Uterine smooth muscle cell (primary cell): Measurements from ENCODE around the gene SAMHD1. TPM values are rescaled to one million over a fixed set of nuclear protein-coding genes. Genes with fewer than 3 reads are reported as not detected.

ENCODE experiments used
- total RNA-seq: library from RNA; depleted of rRNA; stranded (reverse); fragments of >200 nt; gene quantifications from 2 replicates; pipeline ENCODE4 v1.2.3, GENCODE V29; 2014

Gene SAMHD1
- total RNA-seq = 20.6 and 23.2 TPM in 2 replicates

GRCh38 chr20:36951198-36951978 is at the start of gene SAMHD1:
Gene SAMHD1 (minus strand): TSS chr20:36951708. CDS start chr20:36951643, 65 bp downstream.

GRCh38 chr20:36875702-36876472 is 75.6 kb downstream of the SAMHD1 start, which contains the start of gene TLDC2:
Gene TLDC2 (plus strand): TSS chr20:36876138. CDS start chr20:36876175, 37 bp downstream.

Other genes with a start within 250 kb of the SAMHD1 start
- 19.5 and 20.1 TPM in 2 replicates for gene NDRG3, start 205.6 kb downstream of the SAMHD1 start, total RNA-seq
- 14.5 and 46.4 TPM in 2 replicates for gene DSN1, start 177.9 kb downstream of the SAMHD1 start, total RNA-seq
- gene TLDC2, start 75.6 kb downstream of the SAMHD1 start, total RNA-seq = 0.11 TPM in 1 of 2 replicates, not detected in the other
- gene RBL1, start 144.3 kb upstream of the SAMHD1 start, total RNA-seq = 12.9 and 29.5 TPM in 2 replicates
- 224 and 304 TPM in 2 replicates for gene RPN2, start 227.6 kb upstream of the SAMHD1 start, total RNA-seq
- gene MROH8, start 227.8 kb upstream of the SAMHD1 start, total RNA-seq = 1.1 and 1.4 TPM in 2 replicates